HL-60/S4 treated with phorbol 12-myristate 13-acetate at 8.2 ng/mL for 4 days and 3 days (cell line): ENCODE measurements around the gene AQP1.

Experiments
- in situ Hi-C: fragments of 300-500 bp; cut with MboI; formaldehyde crosslinking; loops from 2 replicates; pipeline ENCODE4 v1.15.0; 2022; ENCODE audit warnings: low sequenced_read_pairs

Gene AQP1

GRCh38 chr7:30933124-30933974 is 21.7 kb downstream of the AQP1 start:
- in situ Hi-C loops, result no loop called here

- in situ Hi-C loops, result no loop called here
These were observed 22.6 kb downstream of the AQP1 start for GRCh38 chr7:30934225-30934624.

GRCh38 chr7:30934732-30935568 is 23.3 kb downstream of the AQP1 start:
- in situ Hi-C loops, result no loop called here

GRCh38 chr7:30935569-30935877 is 23.9 kb downstream of the AQP1 start:
- in situ Hi-C loops, result no loop called here

- in situ Hi-C loops, result no loop called here
These were observed 25.1 kb downstream of the AQP1 start for GRCh38 chr7:30936650-30937245.

- in situ Hi-C loops, result no loop called here
These were observed 25.8 kb downstream of the AQP1 start for GRCh38 chr7:30937416-30937815.

- in situ Hi-C loops, result no loop called here
These were observed 27.0 kb downstream of the AQP1 start for GRCh38 chr7:30938435-30939316.

GRCh38 chr7:30941582-30942323 is 30.1 kb downstream of the AQP1 start:
- in situ Hi-C loops, result no loop called here

GRCh38 chr7:30950197-30950596 is 38.5 kb downstream of the AQP1 start:
- in situ Hi-C loops, result no loop called here

- in situ Hi-C loops, result no loop called here
These were observed 43.3 kb downstream of the AQP1 start for GRCh38 chr7:30954914-30955313.

- in situ Hi-C loops, result no loop called here
These were observed 45.1 kb downstream of the AQP1 start for GRCh38 chr7:30956704-30957103.

- in situ Hi-C loops, result no loop called here
These were observed 52.2 kb downstream of the AQP1 start, which contains the start of gene GHRHR for GRCh38 chr7:30963842-30964241. TSS of gene GHRHR (plus strand) at chr7:30963953. CDS start at chr7:30964069, 116 bp downstream.

GRCh38 chr7:30965372-30965771 is 53.7 kb downstream of the AQP1 start:
- in situ Hi-C loops, result no loop called here

- in situ Hi-C loops, result no loop called here
These were observed 54.2 kb downstream of the AQP1 start for GRCh38 chr7:30965883-30966282.

- in situ Hi-C loops, result no loop called here
These were observed 56.6 kb downstream of the AQP1 start for GRCh38 chr7:30968294-30968693.

GRCh38 chr7:30968747-30969603 is 57.3 kb downstream of the AQP1 start:
- in situ Hi-C loops, result no loop called here

GRCh38 chr7:30969604-30969970 is 57.9 kb downstream of the AQP1 start:
- in situ Hi-C loops, result no loop called here

GRCh38 chr7:30970074-30970473 is 58.4 kb downstream of the AQP1 start:
- in situ Hi-C loops, result no loop called here

- in situ Hi-C loops, result no loop called here
These were observed 59.0 kb downstream of the AQP1 start for GRCh38 chr7:30970594-30971094.
